Fibroblast of villous mesenchyme (primary cell): Measurements from ENCODE around the gene CACNG8. TPM values are rescaled to one million over a fixed set of nuclear protein-coding genes. Genes with fewer than 3 reads are reported as not detected.

ENCODE experiments used
- DNase-seq: peaks from one replicate; pipeline ENCODE4 v3.0.0-alpha.2; 2010; ENCODE audit warnings: low read depth
- H3K4me3 ChIP-seq: 2 replicates; pipeline ENCODE4 v1.5.1; 2011; ENCODE audit warnings: low read depth, mild to moderate bottlenecking, low read length
- total RNA-seq: library from RNA; depleted of rRNA; stranded (reverse); fragments of >200 nt; gene quantifications from 2 replicates; pipeline ENCODE4 v1.2.3, GENCODE V29; 2012
- TF ChIP-seq, protein P1 (sequence below): IDR thresholded peaks from 2 replicates; pipeline ENCODE4 v1.5.1; 2012; ENCODE audit warnings: low read depth, mild to moderate bottlenecking, low read length; ENCODE audit not compliant: insufficient read depth

The CACNG8 gene
- total RNA-seq, 1 donor, result not detected

DNA sequence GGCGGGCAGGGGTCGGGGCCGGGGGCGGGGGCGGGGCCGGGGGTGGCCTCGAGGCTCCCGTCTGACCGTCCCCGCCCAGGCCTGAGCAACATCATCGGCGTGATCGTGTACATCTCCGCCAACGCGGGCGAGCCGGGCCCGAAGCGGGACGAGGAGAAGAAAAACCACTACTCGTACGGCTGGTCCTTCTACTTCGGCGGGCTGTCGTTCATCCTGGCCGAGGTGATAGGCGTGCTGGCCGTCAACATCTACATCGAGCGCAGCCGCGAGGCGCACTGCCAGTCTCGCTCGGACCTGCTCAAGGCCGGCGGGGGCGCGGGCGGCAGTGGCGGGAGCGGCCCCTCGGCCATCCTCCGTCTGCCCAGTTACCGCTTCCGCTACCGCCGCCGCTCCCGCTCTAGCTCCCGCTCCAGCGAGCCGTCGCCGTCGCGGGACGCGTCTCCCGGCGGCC is 19.3 kb downstream of the CACNG8 start:
- TF ChIP-seq, protein P1, sequence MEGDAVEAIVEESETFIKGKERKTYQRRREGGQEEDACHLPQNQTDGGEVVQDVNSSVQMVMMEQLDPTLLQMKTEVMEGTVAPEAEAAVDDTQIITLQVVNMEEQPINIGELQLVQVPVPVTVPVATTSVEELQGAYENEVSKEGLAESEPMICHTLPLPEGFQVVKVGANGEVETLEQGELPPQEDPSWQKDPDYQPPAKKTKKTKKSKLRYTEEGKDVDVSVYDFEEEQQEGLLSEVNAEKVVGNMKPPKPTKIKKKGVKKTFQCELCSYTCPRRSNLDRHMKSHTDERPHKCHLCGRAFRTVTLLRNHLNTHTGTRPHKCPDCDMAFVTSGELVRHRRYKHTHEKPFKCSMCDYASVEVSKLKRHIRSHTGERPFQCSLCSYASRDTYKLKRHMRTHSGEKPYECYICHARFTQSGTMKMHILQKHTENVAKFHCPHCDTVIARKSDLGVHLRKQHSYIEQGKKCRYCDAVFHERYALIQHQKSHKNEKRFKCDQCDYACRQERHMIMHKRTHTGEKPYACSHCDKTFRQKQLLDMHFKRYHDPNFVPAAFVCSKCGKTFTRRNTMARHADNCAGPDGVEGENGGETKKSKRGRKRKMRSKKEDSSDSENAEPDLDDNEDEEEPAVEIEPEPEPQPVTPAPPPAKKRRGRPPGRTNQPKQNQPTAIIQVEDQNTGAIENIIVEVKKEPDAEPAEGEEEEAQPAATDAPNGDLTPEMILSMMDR, result no peak
- peak overlapping the region; percentile 52 for H3K4me3 ChIP-seq
- DNase-seq, result peak; percentile 27

DNA sequence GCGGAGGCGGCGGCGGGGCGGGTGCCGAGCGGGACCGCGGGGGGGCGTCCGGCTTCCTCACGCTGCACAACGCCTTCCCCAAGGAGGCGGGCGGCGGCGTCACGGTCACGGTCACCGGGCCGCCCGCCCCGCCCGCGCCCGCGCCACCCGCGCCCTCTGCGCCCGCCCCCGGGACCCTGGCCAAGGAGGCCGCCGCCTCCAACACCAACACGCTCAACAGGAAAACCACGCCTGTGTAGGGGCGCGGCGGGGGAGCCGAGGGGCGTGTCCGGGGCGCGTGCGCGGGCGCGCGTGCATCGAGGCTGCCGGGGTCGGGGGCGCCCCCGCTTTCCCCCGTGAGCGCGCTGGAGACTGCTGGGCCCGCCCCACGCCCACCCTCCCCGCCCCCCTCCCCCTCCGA is 19.9 kb downstream of the CACNG8 start:
- TF ChIP-seq, protein P1, result no peak
- peak overlapping the region; percentile 9 for H3K4me3 ChIP-seq
- peak; percentile 49 for DNase-seq

GRCh38 chr19:53983457-53984289 is 20.9 kb downstream of the CACNG8 start:
- TF ChIP-seq, protein P1, result no peak
- H3K4me3 ChIP-seq, result no peak overlapping the region
- DNase-seq, result no peak

DNA sequence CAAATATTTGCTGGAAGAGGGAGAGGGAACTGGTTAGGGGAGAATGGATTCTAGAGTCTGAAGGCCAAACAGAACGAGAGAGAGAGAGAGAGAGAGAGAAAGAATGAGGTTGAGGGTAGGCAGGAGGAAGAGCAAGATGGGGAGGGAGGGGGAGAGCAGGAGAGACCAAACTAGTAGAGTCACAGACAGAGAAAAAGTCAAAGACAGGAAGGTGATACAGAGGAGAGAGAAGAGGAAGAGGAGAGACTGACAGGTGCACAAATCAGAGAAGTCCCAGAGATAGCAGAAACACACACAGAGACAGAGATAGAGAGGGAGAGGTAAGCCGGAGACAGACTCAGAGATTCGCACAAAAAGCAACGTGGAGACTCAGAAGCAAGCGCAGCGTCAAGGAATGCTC is 23.1 kb downstream of the CACNG8 start:
- no peak for DNase-seq
- no peak overlapping the region for H3K4me3 ChIP-seq
- TF ChIP-seq, protein P1, result no peak

DNA sequence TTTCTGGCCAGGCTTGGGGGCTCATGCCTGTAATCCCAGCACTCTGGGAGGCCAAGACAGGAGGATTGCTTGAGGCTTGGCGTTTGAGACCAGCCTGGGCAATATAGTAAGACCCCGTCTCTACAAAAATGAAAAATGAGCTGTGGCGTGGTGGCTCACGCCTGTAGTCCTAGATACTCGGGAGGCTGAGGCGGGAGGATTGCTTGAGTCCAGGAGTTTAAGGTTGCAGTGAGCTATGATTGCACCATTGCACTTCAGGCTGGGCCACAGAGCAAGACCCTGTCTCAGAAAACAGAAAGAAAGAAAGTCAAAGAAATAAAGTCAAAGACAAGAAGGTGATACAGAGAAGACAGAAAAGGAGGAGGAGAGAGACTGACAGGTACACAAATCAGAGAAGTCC is 26.2 kb downstream of the CACNG8 start:
- no peak for DNase-seq
- H3K4me3 ChIP-seq, result no peak overlapping the region
- TF ChIP-seq, protein P1, result no peak

GRCh38 chr19:53989600-53990533 is 27.1 kb downstream of the CACNG8 start:
- no peak for DNase-seq
- TF ChIP-seq, protein P1, result no peak
- H3K4me3 ChIP-seq, result no peak overlapping the region
